NOMO-1 treated with DMSO at 0.1 percent for 48 hours (cell line): ENCODE results near the gene CDC42EP2.

Source experiments
- DNase-seq: peaks from one replicate; lab custom pipeline; 2025; ENCODE audit not compliant: unreplicated experiment; lab: John Stamatoyannopoulos, UW

Gene CDC42EP2

GRCh38 chr11:65355013-65355775, 40.5 kb downstream of the CDC42EP2 start:
- DNase-seq, result peak; percentile 52

- DNase-seq, result no peak
Observed at GRCh38 chr11:65355776-65356393, 41.2 kb downstream of the CDC42EP2 start.

DNA sequence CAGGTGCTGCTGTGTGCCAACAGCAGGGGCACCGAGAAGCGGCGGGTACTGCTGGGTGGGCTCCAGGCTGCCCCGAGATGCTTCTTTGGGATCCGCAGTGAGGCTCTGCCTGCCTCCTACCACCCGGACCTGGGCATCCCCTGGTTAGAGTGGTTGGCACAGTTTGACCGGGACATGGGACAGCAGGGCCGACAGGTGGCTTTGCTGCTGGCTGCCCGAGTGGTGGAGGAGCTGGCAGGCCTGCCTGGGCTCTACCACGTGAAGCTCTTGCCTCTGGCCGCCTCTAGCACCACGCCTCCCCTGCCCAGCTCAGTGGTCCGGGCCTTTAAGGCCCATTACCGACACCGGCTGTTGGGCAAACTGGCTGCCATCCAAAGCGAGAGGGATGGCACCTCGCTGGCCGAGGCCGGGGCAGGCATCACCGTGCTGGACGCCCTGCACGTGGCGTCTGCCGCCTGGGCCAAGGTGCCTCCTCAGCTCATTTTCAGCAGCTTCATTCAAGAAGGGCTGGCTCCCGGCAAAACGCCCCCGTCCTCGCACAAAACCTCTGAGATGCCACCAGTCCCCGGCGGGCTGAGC, 41.8 kb downstream of the CDC42EP2 start:
- no peak for DNase-seq

- no peak for DNase-seq
Observed at GRCh38 chr11:65357856-65358356, 43.2 kb downstream of the CDC42EP2 start.

- DNase-seq, result peak; percentile 78
Observed at GRCh38 chr11:65362320-65362931, 47.8 kb downstream of the CDC42EP2 start.

GRCh38 chr11:65362966-65363365, 48.3 kb downstream of the CDC42EP2 start:
- DNase-seq, result no peak

DNA sequence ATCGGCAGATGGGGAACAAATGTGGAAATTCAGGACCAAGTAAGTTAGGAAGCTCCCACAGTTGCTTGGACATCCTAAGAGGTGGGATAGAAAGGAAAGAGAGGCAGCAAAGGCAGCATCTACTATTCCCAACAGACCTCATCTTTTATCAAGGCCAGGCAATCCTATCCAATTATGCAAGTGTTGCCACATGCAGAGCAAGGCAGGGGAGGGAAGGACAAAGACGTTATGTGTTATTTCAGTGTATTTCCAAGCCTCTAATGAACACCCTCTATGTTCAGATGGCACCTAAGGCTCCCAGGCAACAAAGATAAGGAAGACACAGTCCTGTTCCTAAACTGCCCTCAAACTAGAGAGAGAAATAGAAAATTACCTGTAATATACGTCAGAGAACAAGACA, 49.1 kb downstream of the CDC42EP2 start:
- DNase-seq, result no peak

- peak; percentile 76 for DNase-seq
Observed at GRCh38 chr11:65366340-65366773, 51.7 kb downstream of the CDC42EP2 start.

- no peak for DNase-seq
Observed at GRCh38 chr11:65370659-65371049, 56.0 kb downstream of the CDC42EP2 start.
